Right lobe of liver (tissue), 6 donors: Measurements from ENCODE around the gene ZNF830. TPM values are rescaled to one million over a fixed set of nuclear protein-coding genes. Genes with fewer than 3 reads are reported as not detected.
A peak's percentile ranks its signal among the peaks of the same experiment; 100 is the strongest.

Experiments
- ATAC-seq, 4 donors: fragments of 200-7000 bp; cut with Tn5 transposase; one replicate each; pipeline ENCODE4 v1.9.1; 2020; ENCODE audit warnings: mild to moderate bottlenecking in 4 of 4, moderate library complexity in 4 of 4
- DNase-seq, 3 donors: peaks; one replicate each; pipeline ENCODE4 v3.0.0-alpha.2; 2020
- H3K27ac ChIP-seq, 3 donors: fragments of 200-600 bp; one replicate each; pipeline ENCODE4 v1.8.0; 2022
- H3K27me3 ChIP-seq, 2 donors: fragments of 200-600 bp; one replicate each; pipeline ENCODE4 v1.8.0; 2022
- H3K36me3 ChIP-seq, 4 donors: fragments of 200-600 bp; sonication (generic) in 1 of 4; one replicate each; pipeline versions ENCODE4 v1.5.1 to v1.8.0; 2017 to 2022; ENCODE audit warnings: control low read depth in 1 of 4
- H3K4me1 ChIP-seq, 4 donors: fragments of 200-600 bp; sonication (generic) in 1 of 4; one replicate each; pipeline versions ENCODE4 v1.5.1 to v1.8.0; 2017 to 2022; ENCODE audit warnings: control low read depth in 1 of 4
- H3K4me3 ChIP-seq, 3 donors: fragments of 200-600 bp; one replicate each; pipeline ENCODE4 v1.8.0; 2022
- H3K9me3 ChIP-seq, 4 donors: fragments of 200-600 bp; sonication (generic) in 1 of 4; one replicate each; pipeline versions ENCODE4 v1.5.1 to v1.8.0; 2017 to 2022; ENCODE audit warnings: control low read depth in 1 of 4
- POLR2A ChIP-seq: fragments of 450-650 bp; IDR thresholded peaks from one replicate; pipeline ENCODE4 v1.6.1; 2017; ENCODE audit warnings: antibody characterized with exemption, mild to moderate bottlenecking
- WGBS: methylation state at CpG from one replicate; pipeline ENCODE4 v1.1.6; 2018; ENCODE audit warnings: low coverage, low lambda C conversion rate; ENCODE audit not compliant: insufficient coverage; ENCODE audit errors: missing lambda C conversion rate; 5-methylcytosine and 5-hydroxymethylcytosine counted together
- intact Hi-C, 2 donors: fragments of 100-400 bp; cut with DNase I; formaldehyde crosslinking; loops; one replicate each; pipeline versions ENCODE4 v1.11.2 to v1.14.1; 2022
- total RNA-seq, 6 experiments: library from RNA; depleted of rRNA in 2 of 6; stranded (reverse); fragments of >200 nt in 2 of 6; fragmentation: NEBNext Ultra II Directional in 3 of 6; extraction: Animal tissue kit (Norgen Biotek cat#: 25700) in 3 of 6; gene quantifications; one replicate each; pipeline versions ENCODE4 v1.1.0 to v1.2.4, GENCODE V29; 2016 to 2023
- TF ChIP-seq, protein P1 (sequence below), 4 donors: fragments of 200-600 bp in 3 of 4; fragments of 450-650 bp in 1 of 4; IDR thresholded peaks; one replicate each; pipeline versions ENCODE4 v1.5.1 to v1.8.0; 2016 to 2022; ENCODE audit warnings: antibody characterized with exemption in 4 of 4, mild to moderate bottlenecking in 2 of 4
- donor health status: DM: no; HTN: yes; CAD: no.
- donor health status: DM: no; HTN: no; CAD: no.
- donor health status: DM: no; HTN: no; CAD: no.
- donor health status: DM: no; HTN: yes; CAD: no.
- donor health status: DM: no; HTN: yes; CAD: no.

The ZNF830 gene
- total RNA-seq, 6 experiments from 2014 or later: 4.5 to 6.5 (median 4.8) TPM

DNA sequence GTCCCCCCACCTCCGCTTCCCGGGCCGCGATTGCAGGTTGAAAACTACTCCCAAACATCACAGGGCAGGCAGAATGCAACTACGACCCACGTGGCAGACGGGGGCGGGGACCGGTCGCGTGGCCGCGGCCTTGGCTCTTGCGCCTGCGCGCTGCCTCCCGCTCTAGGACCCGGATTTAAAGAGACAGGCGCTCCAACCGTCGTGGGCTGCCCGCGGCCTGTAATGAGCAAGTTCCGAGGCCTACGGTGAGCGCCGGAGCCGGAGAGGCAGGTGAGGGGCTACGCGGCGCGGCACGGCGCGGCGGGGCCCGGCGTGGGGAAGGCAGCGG, 19.0 kb downstream of the ZNF830 start, which contains the start of gene LIG3:
Gene LIG3 (plus strand): TSS at position 160 of the 328 bp plus-strand sequence. CDS start 2,494 bp downstream, outside the sequence.
- Histone ChIP-seq H3K27me3 (no peaks in the 10 kb centered on the region), H3K4me1 (peaks cover 0 to 15% (median 0%) of the 10 kb centered on the region in 4 donors), H3K4me3 (peak within 1 kb of the TSS; percentile 93 to 99 (median 96)), H3K9me3 (no peaks in the 10 kb centered on the region), H3K27ac (peak within 1 kb of the TSS; percentile 96 to 97 (median 96)), H3K36me3 (no peaks in the 10 kb centered on the region)
- intact Hi-C loops: no loop called here
- DNase-seq (peak; percentile 95), ATAC-seq (peak; percentile 90 to 92 (median 92))
- 0% methylated on average over 9 of the region's 39 CpGs for WGBS
- TF ChIP-seq, protein P1, sequence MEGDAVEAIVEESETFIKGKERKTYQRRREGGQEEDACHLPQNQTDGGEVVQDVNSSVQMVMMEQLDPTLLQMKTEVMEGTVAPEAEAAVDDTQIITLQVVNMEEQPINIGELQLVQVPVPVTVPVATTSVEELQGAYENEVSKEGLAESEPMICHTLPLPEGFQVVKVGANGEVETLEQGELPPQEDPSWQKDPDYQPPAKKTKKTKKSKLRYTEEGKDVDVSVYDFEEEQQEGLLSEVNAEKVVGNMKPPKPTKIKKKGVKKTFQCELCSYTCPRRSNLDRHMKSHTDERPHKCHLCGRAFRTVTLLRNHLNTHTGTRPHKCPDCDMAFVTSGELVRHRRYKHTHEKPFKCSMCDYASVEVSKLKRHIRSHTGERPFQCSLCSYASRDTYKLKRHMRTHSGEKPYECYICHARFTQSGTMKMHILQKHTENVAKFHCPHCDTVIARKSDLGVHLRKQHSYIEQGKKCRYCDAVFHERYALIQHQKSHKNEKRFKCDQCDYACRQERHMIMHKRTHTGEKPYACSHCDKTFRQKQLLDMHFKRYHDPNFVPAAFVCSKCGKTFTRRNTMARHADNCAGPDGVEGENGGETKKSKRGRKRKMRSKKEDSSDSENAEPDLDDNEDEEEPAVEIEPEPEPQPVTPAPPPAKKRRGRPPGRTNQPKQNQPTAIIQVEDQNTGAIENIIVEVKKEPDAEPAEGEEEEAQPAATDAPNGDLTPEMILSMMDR (IDR thresholded peaks at IDR 0.05): no peak
- TF ChIP-seq POLR2A: peak; percentile 83

DNA sequence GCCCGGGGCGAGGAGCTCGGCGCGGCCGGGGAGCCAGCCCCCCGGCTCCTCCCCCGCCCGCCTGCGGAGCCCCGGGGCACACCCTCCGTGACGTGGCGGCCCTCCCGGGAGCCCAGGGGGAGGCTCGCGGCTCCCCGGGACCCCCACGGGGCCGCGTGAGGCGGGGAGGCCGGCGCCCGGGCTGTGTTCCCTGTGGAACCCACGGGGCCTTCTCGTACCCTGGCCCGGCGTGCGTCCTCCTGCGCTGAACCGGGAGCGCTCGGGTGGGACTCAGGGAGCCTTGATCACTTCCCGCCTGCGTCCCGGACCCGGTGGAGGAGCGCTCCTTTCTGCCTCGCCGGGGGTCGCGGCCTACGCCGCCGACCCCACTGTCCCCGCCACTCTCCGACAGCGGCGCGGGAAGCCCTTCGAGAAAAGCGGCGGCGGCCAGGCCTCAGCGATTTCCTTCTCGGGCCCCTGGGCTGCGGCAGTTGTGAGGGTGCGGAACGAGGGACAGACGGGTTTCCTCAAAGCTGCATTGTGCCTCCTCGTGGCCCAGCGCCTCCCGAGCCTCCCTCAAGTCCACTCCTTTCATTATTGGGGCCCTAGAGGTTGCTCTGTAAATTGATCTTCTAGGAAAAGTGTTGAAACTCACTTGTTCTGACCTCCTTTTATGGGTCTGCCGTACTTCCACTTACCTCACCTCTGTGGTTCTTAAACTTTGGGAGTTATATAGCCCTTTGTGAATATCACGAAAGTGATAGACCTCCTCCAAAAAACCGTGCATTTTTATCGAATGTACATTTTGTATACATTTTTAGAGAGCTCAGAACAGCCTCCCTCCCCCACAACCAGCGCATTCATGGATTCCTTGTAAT, 19.6 kb downstream of the ZNF830 start:
- Histone ChIP-seq H3K4me1 (peaks cover 0 to 15% (median 0%) of the 10 kb centered on the region in 4 donors), H3K4me3 (peak overlapping the region; percentile 93 to 99 (median 96)), H3K9me3 (no peaks in the 10 kb centered on the region), H3K27me3 (no peaks in the 10 kb centered on the region), H3K27ac (peak overlapping the region; percentile 96 to 97 (median 96)), H3K36me3 (peaks cover 0 to 1% (median 0%) of the 10 kb centered on the region in 4 donors)
- intact Hi-C loops: no loop called here
- peak; percentile 87 to 94 (median 90) for ATAC-seq
- TF ChIP-seq, protein P1 (IDR thresholded peaks at IDR 0.05): peak; percentile 16 to 36 (median 25)
- TF ChIP-seq POLR2A: peak; percentile 2
- WGBS: 1% methylated on average over 17 of the region's 69 CpGs
- peak; percentile 77 to 80 (median 80) for DNase-seq

DNA sequence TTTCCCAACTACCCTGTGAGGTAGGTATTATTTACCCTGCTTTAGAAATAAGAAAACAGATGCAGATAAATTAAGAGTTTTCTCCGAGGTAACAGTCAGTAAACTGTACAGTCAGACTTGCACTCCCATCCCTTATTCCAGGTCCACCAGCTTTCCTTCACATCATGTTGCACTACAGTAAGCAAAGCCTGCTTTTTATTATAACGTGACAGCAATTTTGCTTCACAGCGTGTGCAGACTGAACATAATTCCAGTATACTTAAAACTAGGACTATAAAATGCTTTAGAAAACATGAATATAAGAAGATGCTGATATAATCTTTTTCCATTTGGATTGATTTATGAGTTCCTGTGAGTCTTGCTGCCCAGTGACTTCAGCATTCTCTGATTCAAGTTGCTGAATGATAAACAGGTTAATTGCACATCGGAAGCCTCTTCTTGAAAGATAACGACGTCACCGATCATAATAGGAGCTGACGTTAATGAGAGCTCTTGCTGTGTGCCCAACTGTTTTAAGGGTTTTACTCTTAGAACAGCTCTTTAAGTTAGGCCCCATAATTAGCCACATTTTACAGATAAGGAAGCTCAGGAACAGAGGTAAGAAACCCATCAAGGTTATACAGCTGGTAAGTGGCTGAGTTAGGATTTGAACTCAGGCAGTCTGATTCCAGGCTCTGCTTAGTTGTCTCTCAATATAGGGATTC, 20.4 kb downstream of the ZNF830 start:
- TF ChIP-seq, protein P1 (IDR thresholded peaks at IDR 0.05): no peak
- TF ChIP-seq POLR2A: no peak
- H3K4me3 ChIP-seq: peak overlapping the region; percentile 93 to 99 (median 96)
- no peak for DNase-seq
- no peaks in the 10 kb centered on the region for H3K27me3 ChIP-seq
- 28% methylated on average over 8 of the region's 8 CpGs for WGBS
- H3K36me3 ChIP-seq: peaks cover 0 to 8% (median 0%) of the 10 kb centered on the region in 4 donors
- ATAC-seq: no peak
- peak overlapping the region; percentile 96 to 97 (median 96) for H3K27ac ChIP-seq
- H3K4me1 ChIP-seq: peaks cover 0 to 15% (median 0%) of the 10 kb centered on the region in 4 donors
- no peaks in the 10 kb centered on the region for H3K9me3 ChIP-seq
- intact Hi-C loops: no loop called here

DNA sequence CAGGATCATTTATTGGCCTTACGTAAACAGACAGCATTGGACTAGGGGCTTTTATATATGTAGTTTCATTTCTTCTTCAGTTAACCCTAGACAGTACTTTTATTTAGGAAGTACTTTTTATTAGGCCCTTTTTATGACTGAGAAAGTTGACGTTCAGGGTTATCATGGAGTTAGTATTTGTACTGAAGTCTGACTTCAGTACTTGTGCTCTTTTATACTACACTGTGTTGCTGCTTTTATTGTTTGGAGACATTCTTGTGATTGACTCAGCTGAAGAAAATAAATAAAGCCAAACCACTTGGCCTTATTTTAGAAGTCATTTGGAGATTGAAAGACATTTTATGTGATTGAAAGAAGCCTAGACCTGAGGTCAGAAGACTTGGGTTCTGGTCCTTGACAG, 25.9 kb downstream of the ZNF830 start:
- H3K4me3 ChIP-seq: no peak overlapping the region
- TF ChIP-seq, protein P1 (IDR thresholded peaks at IDR 0.05): no peak
- no peak for TF ChIP-seq POLR2A
- peaks cover 0 to 38% (median 6%) of the 10 kb centered on the region in 4 donors for H3K36me3 ChIP-seq
- no peak overlapping the region for H3K27ac ChIP-seq
- H3K9me3 ChIP-seq: no peaks in the 10 kb centered on the region
- no peaks in the 10 kb centered on the region for H3K4me1 ChIP-seq
- ATAC-seq (no peak), DNase-seq (no peak)
- H3K27me3 ChIP-seq: no peaks in the 10 kb centered on the region
- 85% methylated on average over 2 of the region's 2 CpGs for WGBS
- intact Hi-C loops: no loop called here
